ENCODE data around the gene ZDHHC16. TPM values are rescaled to one million over a fixed set of nuclear protein-coding genes. Genes with fewer than 3 reads are reported as not detected.

ZDHHC16 gene
- polyA plus RNA-seq, 2 donors: 18.1 to 20.5 TPM

GRCh38 chr10:97428572-97428981 is 17.4 kb upstream of the ZDHHC16 start:
- WGBS, 2 donors: 41 to 49% methylated on average over 4 of the region's 4 CpGs

GRCh38 chr10:97434055-97434454 is 11.9 kb upstream of the ZDHHC16 start:
- Histone ChIP-seq H3K4me1 (ENCODE audit: control insufficient read depth in 2 of 2, insufficient read depth in 2 of 2, low read length in 1 of 2) (no peaks in the 10 kb centered on the region), H3K27ac (ENCODE audit: low read depth in 2 of 2, low read length in 1 of 2) (no peak overlapping the region), H3K4me3 (ENCODE audit: low read depth in 1 of 2, low read length in 2 of 2) (no peak overlapping the region), H3K27me3 (ENCODE audit: control insufficient read depth in 1 of 2, insufficient read depth in 2 of 2, low read length in 2 of 2) (no peaks in the 10 kb centered on the region), H3K36me3 (ENCODE audit: control insufficient read depth in 2 of 2, insufficient read depth in 2 of 2, low read length in 1 of 2) (peaks cover 2 to 14% of the 10 kb centered on the region in 2 donors), H3K9me3 (ENCODE audit: control insufficient read depth in 2 of 2, insufficient read depth in 1 of 2, low read depth in 1 of 2, low read length in 1 of 2) (no peaks in the 10 kb centered on the region)

More at GRCh38 chr10:97428572-97428981, 17.4 kb upstream of the ZDHHC16 start:
- Histone ChIP-seq H3K27me3 (ENCODE audit: control insufficient read depth in 1 of 2, insufficient read depth in 2 of 2, low read length in 2 of 2) (no peaks in the 10 kb centered on the region), H3K36me3 (ENCODE audit: control insufficient read depth in 2 of 2, insufficient read depth in 2 of 2, low read length in 1 of 2) (peaks cover 2 to 7% of the 10 kb centered on the region in 2 donors), H3K9me3 (ENCODE audit: control insufficient read depth in 2 of 2, insufficient read depth in 1 of 2, low read depth in 1 of 2, low read length in 1 of 2) (no peaks in the 10 kb centered on the region), H3K4me1 (ENCODE audit: control insufficient read depth in 2 of 2, insufficient read depth in 2 of 2, low read length in 1 of 2) (peaks cover 2 to 6% of the 10 kb centered on the region in 2 donors), H3K4me3 (ENCODE audit: low read depth in 1 of 2, low read length in 2 of 2) (peak overlapping the region in 1 of 2 donors; percentile 80), H3K27ac (ENCODE audit: low read depth in 2 of 2, low read length in 1 of 2) (peak overlapping the region; percentile 18 to 83)

GRCh38 chr10:97434557-97434956 is 11.4 kb upstream of the ZDHHC16 start:
- H3K9me3 ChIP-seq (ENCODE audit: control insufficient read depth in 2 of 2, insufficient read depth in 1 of 2, low read depth in 1 of 2, low read length in 1 of 2): no peaks in the 10 kb centered on the region
- no peak overlapping the region for H3K4me3 ChIP-seq (ENCODE audit: low read depth in 1 of 2, low read length in 2 of 2)
- peaks cover 2 to 17% of the 10 kb centered on the region in 2 donors for H3K36me3 ChIP-seq (ENCODE audit: control insufficient read depth in 2 of 2, insufficient read depth in 2 of 2, low read length in 1 of 2)
- no peaks in the 10 kb centered on the region for H3K4me1 ChIP-seq (ENCODE audit: control insufficient read depth in 2 of 2, insufficient read depth in 2 of 2, low read length in 1 of 2)
- H3K27me3 ChIP-seq (ENCODE audit: control insufficient read depth in 1 of 2, insufficient read depth in 2 of 2, low read length in 2 of 2): no peaks in the 10 kb centered on the region
- no peak overlapping the region for H3K27ac ChIP-seq (ENCODE audit: low read depth in 2 of 2, low read length in 1 of 2)
- whole genome bisulfite sequencing, 2 donors: 66 to 67% methylated on average over 1 of the region's 1 CpG

GRCh38 chr10:97435211-97435610 is 10.8 kb upstream of the ZDHHC16 start:
- H3K36me3 ChIP-seq (ENCODE audit: control insufficient read depth in 2 of 2, insufficient read depth in 2 of 2, low read length in 1 of 2): peaks cover 2 to 17% of the 10 kb centered on the region in 2 donors

GRCh38 chr10:97442277-97442676 is 3.7 kb upstream of the ZDHHC16 start:
- no peak overlapping the region for H3K27ac ChIP-seq (ENCODE audit: low read depth in 2 of 2, low read length in 1 of 2)
- no peaks in the 10 kb centered on the region for H3K27me3 ChIP-seq (ENCODE audit: control insufficient read depth in 1 of 2, insufficient read depth in 2 of 2, low read length in 2 of 2)
- H3K4me3 ChIP-seq (ENCODE audit: low read depth in 1 of 2, low read length in 2 of 2): no peak overlapping the region
- no peaks in the 10 kb centered on the region for H3K4me1 ChIP-seq (ENCODE audit: control insufficient read depth in 2 of 2, insufficient read depth in 2 of 2, low read length in 1 of 2)
- 98 to 100% methylated on average over 1 of the region's 1 CpG for whole genome bisulfite sequencing, 2 donors
- peaks cover 0 to 4% of the 10 kb centered on the region in 2 donors for H3K36me3 ChIP-seq (ENCODE audit: control insufficient read depth in 2 of 2, insufficient read depth in 2 of 2, low read length in 1 of 2)
- H3K9me3 ChIP-seq (ENCODE audit: control insufficient read depth in 2 of 2, insufficient read depth in 1 of 2, low read depth in 1 of 2, low read length in 1 of 2): no peaks in the 10 kb centered on the region

More at GRCh38 chr10:97435211-97435610, 10.8 kb upstream of the ZDHHC16 start:
- Histone ChIP-seq H3K27ac (ENCODE audit: low read depth in 2 of 2, low read length in 1 of 2) (no peak overlapping the region), H3K9me3 (ENCODE audit: control insufficient read depth in 2 of 2, insufficient read depth in 1 of 2, low read depth in 1 of 2, low read length in 1 of 2) (no peaks in the 10 kb centered on the region), H3K4me1 (ENCODE audit: control insufficient read depth in 2 of 2, insufficient read depth in 2 of 2, low read length in 1 of 2) (no peaks in the 10 kb centered on the region), H3K4me3 (ENCODE audit: low read depth in 1 of 2, low read length in 2 of 2) (no peak overlapping the region), H3K27me3 (ENCODE audit: control insufficient read depth in 1 of 2, insufficient read depth in 2 of 2, low read length in 2 of 2) (no peaks in the 10 kb centered on the region)
- 88 to 93% methylated on average over 6 of the region's 6 CpGs for WGBS, 2 donors

GRCh38 chr10:97444212-97444611 is 1.8 kb upstream of the ZDHHC16 start:
- Histone ChIP-seq H3K9me3 (ENCODE audit: control insufficient read depth in 2 of 2, insufficient read depth in 1 of 2, low read depth in 1 of 2, low read length in 1 of 2) (no peaks in the 10 kb centered on the region), H3K27ac (ENCODE audit: low read depth in 2 of 2, low read length in 1 of 2) (no peak overlapping the region), H3K4me3 (ENCODE audit: low read depth in 1 of 2, low read length in 2 of 2) (no peak overlapping the region), H3K36me3 (ENCODE audit: control insufficient read depth in 2 of 2, insufficient read depth in 2 of 2, low read length in 1 of 2) (peaks cover 0 to under 1% of the 10 kb centered on the region in 2 donors), H3K27me3 (ENCODE audit: control insufficient read depth in 1 of 2, insufficient read depth in 2 of 2, low read length in 2 of 2) (no peaks in the 10 kb centered on the region), H3K4me1 (ENCODE audit: control insufficient read depth in 2 of 2, insufficient read depth in 2 of 2, low read length in 1 of 2) (no peaks in the 10 kb centered on the region)
- 88 to 89% methylated on average over 1 of the region's 1 CpG for WGBS, 2 donors

- 2% methylated on average over 13 of the region's 13 CpGs for WGBS, 2 donors
- Histone ChIP-seq H3K4me3 (ENCODE audit: low read depth in 1 of 2, low read length in 2 of 2) (peak overlapping the region; percentile 82 to 95), H3K27ac (ENCODE audit: low read depth in 2 of 2, low read length in 1 of 2) (peak overlapping the region; percentile 2 to 67), H3K27me3 (ENCODE audit: control insufficient read depth in 1 of 2, insufficient read depth in 2 of 2, low read length in 2 of 2) (no peaks in the 10 kb centered on the region), H3K9me3 (ENCODE audit: control insufficient read depth in 2 of 2, insufficient read depth in 1 of 2, low read depth in 1 of 2, low read length in 1 of 2) (no peaks in the 10 kb centered on the region), H3K36me3 (ENCODE audit: control insufficient read depth in 2 of 2, insufficient read depth in 2 of 2, low read length in 1 of 2) (no peaks in the 10 kb centered on the region), H3K4me1 (ENCODE audit: control insufficient read depth in 2 of 2, insufficient read depth in 2 of 2, low read length in 1 of 2) (no peaks in the 10 kb centered on the region)
Measured at GRCh38 chr10:97445357-97445721, 636 bp upstream of the ZDHHC16 start.

GRCh38 chr10:97450828-97451227 is 4.9 kb downstream of the ZDHHC16 start:
- Histone ChIP-seq H3K27ac (ENCODE audit: low read depth in 2 of 2, low read length in 1 of 2) (no peak overlapping the region), H3K4me3 (ENCODE audit: low read depth in 1 of 2, low read length in 2 of 2) (no peak overlapping the region)
- WGBS, 2 donors: 64 to 66% methylated on average over 2 of the region's 2 CpGs

GRCh38 chr10:97451605-97452004 is 5.6 kb downstream of the ZDHHC16 start:
- Histone ChIP-seq H3K4me1 (ENCODE audit: control insufficient read depth in 2 of 2, insufficient read depth in 2 of 2, low read length in 1 of 2) (peaks cover 3 to 5% of the 10 kb centered on the region in 2 donors), H3K4me3 (ENCODE audit: low read depth in 1 of 2, low read length in 2 of 2) (no peak overlapping the region), H3K36me3 (ENCODE audit: control insufficient read depth in 2 of 2, insufficient read depth in 2 of 2, low read length in 1 of 2) (peaks cover 7 to 24% of the 10 kb centered on the region in 2 donors), H3K27me3 (ENCODE audit: control insufficient read depth in 1 of 2, insufficient read depth in 2 of 2, low read length in 2 of 2) (no peaks in the 10 kb centered on the region), H3K27ac (ENCODE audit: low read depth in 2 of 2, low read length in 1 of 2) (no peak overlapping the region), H3K9me3 (ENCODE audit: control insufficient read depth in 2 of 2, insufficient read depth in 1 of 2, low read depth in 1 of 2, low read length in 1 of 2) (no peaks in the 10 kb centered on the region)
- 95 to 96% methylated on average over 17 of the region's 17 CpGs for WGBS, 2 donors

More at GRCh38 chr10:97450828-97451227, 4.9 kb downstream of the ZDHHC16 start:
- H3K27me3 ChIP-seq (ENCODE audit: control insufficient read depth in 1 of 2, insufficient read depth in 2 of 2, low read length in 2 of 2): no peaks in the 10 kb centered on the region
- no peaks in the 10 kb centered on the region for H3K9me3 ChIP-seq (ENCODE audit: control insufficient read depth in 2 of 2, insufficient read depth in 1 of 2, low read depth in 1 of 2, low read length in 1 of 2)
- H3K36me3 ChIP-seq (ENCODE audit: control insufficient read depth in 2 of 2, insufficient read depth in 2 of 2, low read length in 1 of 2): peaks cover 4 to 20% of the 10 kb centered on the region in 2 donors
- peaks cover 3 to 5% of the 10 kb centered on the region in 2 donors for H3K4me1 ChIP-seq (ENCODE audit: control insufficient read depth in 2 of 2, insufficient read depth in 2 of 2, low read length in 1 of 2)

GRCh38 chr10:97452352-97452751 is 6.4 kb downstream of the ZDHHC16 start:
- Histone ChIP-seq H3K9me3 (ENCODE audit: control insufficient read depth in 2 of 2, insufficient read depth in 1 of 2, low read depth in 1 of 2, low read length in 1 of 2) (no peaks in the 10 kb centered on the region), H3K4me1 (ENCODE audit: control insufficient read depth in 2 of 2, insufficient read depth in 2 of 2, low read length in 1 of 2) (peaks cover 3 to 5% of the 10 kb centered on the region in 2 donors), H3K27ac (ENCODE audit: low read depth in 2 of 2, low read length in 1 of 2) (no peak overlapping the region), H3K4me3 (ENCODE audit: low read depth in 1 of 2, low read length in 2 of 2) (no peak overlapping the region), H3K27me3 (ENCODE audit: control insufficient read depth in 1 of 2, insufficient read depth in 2 of 2, low read length in 2 of 2) (no peaks in the 10 kb centered on the region), H3K36me3 (ENCODE audit: control insufficient read depth in 2 of 2, insufficient read depth in 2 of 2, low read length in 1 of 2) (peaks cover 12 to 31% of the 10 kb centered on the region in 2 donors)
- WGBS, 2 donors: 84 to 90% methylated on average over 6 of the region's 6 CpGs
